Gastrocnemius medialis (tissue), 4 donors: ENCODE results near the gene RNF182. TPM values are rescaled to one million over a fixed set of nuclear protein-coding genes. Genes with fewer than 3 reads are reported as not detected.
"Not testable (repeated sequence)": the region's sequence is repeated elsewhere in the genome, so short reads cannot be mapped to it uniquely, and the experiment has no call there.

ENCODE experiments used
- ATAC-seq, 2 donors: fragments of 150-250 bp; one replicate each; pipeline ENCODE4 v1.9.1; 2016
- DNase-seq, 2 donors: peaks; one replicate each; pipeline ENCODE4 v3.0.0-alpha.2; 2019
- H3K27ac ChIP-seq, 4 donors: fragments of 200-600 bp; sonication (generic); 1 replicate in 1 of 4; 2 replicates in 3 of 4; pipeline ENCODE4 v1.5.1; 2016 to 2018; ENCODE audit warnings: mild to moderate bottlenecking in 2 of 4, moderate library complexity in 1 of 4
- H3K27me3 ChIP-seq, 3 donors: fragments of 200-600 bp; sonication (generic) in 2 of 3; 1 replicate in 1 of 3; 2 replicates in 2 of 3; pipeline versions ENCODE4 v1.5.1 to v1.6.0; 2016 to 2019; ENCODE audit warnings: mild to moderate bottlenecking in 1 of 3, moderate library complexity in 1 of 3
- H3K36me3 ChIP-seq, 2 donors: fragments of 200-600 bp; sonication (generic) in 1 of 2; one replicate each; pipeline ENCODE4 v1.5.1; 2017 to 2018
- H3K4me1 ChIP-seq, 2 donors: fragments of 200-600 bp; sonication (generic) in 1 of 2; one replicate each; pipeline ENCODE4 v1.5.1; 2016 to 2017; ENCODE audit warnings: mild to moderate bottlenecking in 2 of 2
- H3K4me3 ChIP-seq, 4 donors: fragments of 200-600 bp; sonication (generic) in 3 of 4; 1 replicate in 1 of 4; 2 replicates in 3 of 4; pipeline ENCODE4 v1.5.1; 2016 to 2019; ENCODE audit warnings: mild to moderate bottlenecking in 2 of 4
- H3K9me3 ChIP-seq, 3 donors: fragments of 200-600 bp; sonication (generic) in 2 of 3; 1 replicate in 1 of 3; 2 replicates in 2 of 3; pipeline ENCODE4 v1.5.1; 2016 to 2019
- POLR2A ChIP-seq, 2 donors: fragments of 450-650 bp; IDR thresholded peaks; one replicate each; pipeline ENCODE4 v1.6.1; 2017; ENCODE audit warnings: antibody characterized with exemption in 2 of 2, mild to moderate bottlenecking in 2 of 2, moderate library complexity in 2 of 2
- in situ Hi-C, 4 donors: fragments of 200-750 bp; cut with MboI; loops; one replicate each; pipeline versions ENCODE4 v1.15.0 to v1.8.0; 2017; ENCODE audit warnings: low sequenced_read_pairs in 4 of 4
- intact Hi-C: fragments of 100-400 bp; cut with DNase I; formaldehyde crosslinking; loops from one replicate; pipeline ENCODE4 v1.15.1; 2023; ENCODE audit warnings: low total_unique reads
- total RNA-seq, 4 donors: library from RNA; depleted of rRNA; stranded (reverse); fragments of >200 nt; gene quantifications; one replicate each; pipeline versions ENCODE4 v1.1.0 to v1.2.3, GENCODE V29; 2016
- TF ChIP-seq, protein P1 (sequence below), 5 experiments: fragments of 450-650 bp in 3 of 5; fragments of 200-600 bp in 2 of 5; sonication (generic) in 2 of 5; IDR thresholded peaks in 4 of 5; conservative IDR thresholded peaks in 1 of 5; 1 replicate in 4 of 5; 2 replicates in 1 of 5; pipeline ENCODE4 v1.5.1; 2016 to 2019; ENCODE audit warnings: antibody characterized with exemption in 5 of 5, mild to moderate bottlenecking in 3 of 5, moderate library complexity in 3 of 5

The RNF182 gene
- total RNA-seq, 4 donors from 2014 or later = 0.10 TPM; not detected in 3

DNA sequence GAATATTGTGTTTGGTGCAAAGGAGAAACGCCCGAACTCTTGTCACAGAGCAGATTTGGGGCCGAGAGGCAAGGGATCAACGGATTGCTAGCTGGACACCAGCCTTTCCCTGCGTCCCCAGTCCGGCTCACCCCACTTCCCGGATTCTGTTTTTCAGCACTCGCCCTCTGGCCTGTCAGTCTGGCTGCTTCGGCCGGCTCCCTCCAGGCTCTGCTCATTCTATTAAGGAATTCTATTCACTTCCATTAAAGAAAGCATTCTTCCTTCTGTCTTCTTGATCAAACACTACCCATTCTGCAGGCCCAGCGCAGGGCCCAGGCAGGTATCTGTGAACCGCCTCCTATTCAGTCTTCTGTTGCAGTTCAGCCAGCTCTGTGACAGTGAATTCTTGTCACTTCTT is 91.7 kb downstream of the RNF182 start:
- Histone ChIP-seq H3K36me3 (no peaks in the 10 kb centered on the region), H3K27me3 (no peaks in the 10 kb centered on the region), H3K27ac (no peak overlapping the region), H3K4me3 (no peak overlapping the region), H3K4me1 (no peaks in the 10 kb centered on the region), H3K9me3 (no peaks in the 10 kb centered on the region)
- no peak for DNase-seq
- TF ChIP-seq POLR2A (IDR thresholded peaks at IDR 0.05) = no peak
- TF ChIP-seq, protein P1, sequence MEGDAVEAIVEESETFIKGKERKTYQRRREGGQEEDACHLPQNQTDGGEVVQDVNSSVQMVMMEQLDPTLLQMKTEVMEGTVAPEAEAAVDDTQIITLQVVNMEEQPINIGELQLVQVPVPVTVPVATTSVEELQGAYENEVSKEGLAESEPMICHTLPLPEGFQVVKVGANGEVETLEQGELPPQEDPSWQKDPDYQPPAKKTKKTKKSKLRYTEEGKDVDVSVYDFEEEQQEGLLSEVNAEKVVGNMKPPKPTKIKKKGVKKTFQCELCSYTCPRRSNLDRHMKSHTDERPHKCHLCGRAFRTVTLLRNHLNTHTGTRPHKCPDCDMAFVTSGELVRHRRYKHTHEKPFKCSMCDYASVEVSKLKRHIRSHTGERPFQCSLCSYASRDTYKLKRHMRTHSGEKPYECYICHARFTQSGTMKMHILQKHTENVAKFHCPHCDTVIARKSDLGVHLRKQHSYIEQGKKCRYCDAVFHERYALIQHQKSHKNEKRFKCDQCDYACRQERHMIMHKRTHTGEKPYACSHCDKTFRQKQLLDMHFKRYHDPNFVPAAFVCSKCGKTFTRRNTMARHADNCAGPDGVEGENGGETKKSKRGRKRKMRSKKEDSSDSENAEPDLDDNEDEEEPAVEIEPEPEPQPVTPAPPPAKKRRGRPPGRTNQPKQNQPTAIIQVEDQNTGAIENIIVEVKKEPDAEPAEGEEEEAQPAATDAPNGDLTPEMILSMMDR (IDR thresholded peaks at IDR 0.05 in 4 of 5, conservative IDR thresholded peaks at IDR 0.05 in 1 of 5) = no peak
- in situ Hi-C loops (no loop called here), intact Hi-C loops (no loop called here)
- ATAC-seq = no peak

DNA sequence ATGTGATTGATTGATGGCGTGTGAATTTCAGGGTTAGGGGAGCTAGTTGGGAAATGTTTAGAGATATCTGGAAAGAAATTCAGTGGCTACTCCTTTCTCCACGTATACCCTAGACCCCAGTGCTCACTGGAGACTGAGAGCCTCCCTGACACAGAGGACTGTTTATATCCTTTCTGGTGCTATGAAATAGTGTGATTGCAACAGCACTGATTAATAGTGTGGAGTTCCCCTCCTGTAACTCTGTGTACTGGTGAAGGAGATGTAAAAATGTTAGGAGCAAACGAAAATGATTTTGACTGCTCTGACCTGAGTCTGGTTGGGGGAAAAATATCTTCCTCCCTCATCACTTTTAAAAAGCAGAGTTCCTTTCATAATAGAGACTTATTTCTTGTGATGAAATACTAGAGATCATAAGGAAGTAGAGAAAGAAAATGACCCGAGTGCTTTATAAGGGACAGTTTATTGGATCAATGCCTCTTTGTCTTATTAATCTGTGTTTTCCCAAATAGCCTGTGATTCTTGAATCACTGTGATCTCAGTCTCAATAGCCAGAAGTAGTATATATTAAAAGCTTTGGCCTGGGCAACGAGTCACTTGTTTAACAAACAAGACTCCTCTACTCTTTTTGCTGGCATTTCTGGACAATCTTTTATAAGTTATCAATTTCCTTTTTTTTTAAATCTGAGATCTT is 92.3 kb downstream of the RNF182 start:
- H3K4me1 ChIP-seq = no peaks in the 10 kb centered on the region
- no peaks in the 10 kb centered on the region for H3K9me3 ChIP-seq
- DNase-seq (no peak), ATAC-seq (no peak)
- intact Hi-C loops (no loop called here), in situ Hi-C loops (no loop called here)
- TF ChIP-seq POLR2A (IDR thresholded peaks at IDR 0.05) = no peak
- TF ChIP-seq, protein P1 (IDR thresholded peaks at IDR 0.05 in 4 of 5, conservative IDR thresholded peaks at IDR 0.05 in 1 of 5) = no peak
- no peaks in the 10 kb centered on the region for H3K36me3 ChIP-seq
- H3K27ac ChIP-seq = no peak overlapping the region
- no peak overlapping the region for H3K4me3 ChIP-seq
- no peaks in the 10 kb centered on the region for H3K27me3 ChIP-seq

DNA sequence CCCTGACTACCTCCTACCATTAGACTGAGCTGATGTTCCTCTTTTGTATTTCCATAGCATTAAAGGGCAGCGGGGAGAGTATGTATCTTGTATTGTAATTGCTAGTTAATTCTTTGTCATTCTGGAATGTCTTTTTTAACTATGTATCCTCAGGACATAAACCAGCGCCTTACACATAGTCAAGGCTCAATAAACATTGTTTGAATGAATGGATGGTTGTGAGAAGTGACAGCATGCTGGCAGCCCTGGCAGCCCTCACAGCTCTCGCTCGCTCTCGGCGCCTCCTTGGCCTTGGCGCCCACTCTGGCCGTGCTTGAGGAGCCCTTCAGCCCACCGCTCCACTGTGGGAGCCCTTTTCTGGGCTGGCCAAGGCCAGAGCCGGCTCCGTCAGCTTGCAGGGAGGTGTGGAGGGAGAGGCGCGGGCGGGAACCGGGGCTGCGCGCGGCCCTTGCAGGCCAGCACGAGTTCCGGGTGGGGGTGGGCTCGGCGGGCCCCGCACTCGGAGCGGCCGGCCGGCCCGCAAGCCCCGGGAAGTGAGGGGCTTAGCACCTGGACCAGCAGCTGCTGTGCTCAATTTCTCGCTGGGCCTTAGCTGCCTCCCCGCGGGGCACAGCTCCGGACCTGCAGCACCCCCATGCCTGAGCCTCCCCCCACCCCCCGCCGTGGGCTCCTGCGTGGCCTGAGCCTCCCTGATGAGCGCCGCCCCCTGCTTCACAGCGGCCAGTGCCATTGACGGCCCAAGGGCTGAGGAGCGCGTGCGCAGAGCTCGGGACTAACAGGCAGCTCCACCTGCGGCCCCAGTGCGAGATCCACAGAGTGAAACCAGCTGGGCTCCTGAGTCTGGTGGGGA is 93.1 kb downstream of the RNF182 start:
- TF ChIP-seq POLR2A (IDR thresholded peaks at IDR 0.05) = no peak
- TF ChIP-seq, protein P1 (IDR thresholded peaks at IDR 0.05 in 4 of 5, conservative IDR thresholded peaks at IDR 0.05 in 1 of 5) = no peak
- Histone ChIP-seq H3K27ac (no peak overlapping the region), H3K4me3 (no peak overlapping the region), H3K9me3 (no peaks in the 10 kb centered on the region), H3K36me3 (no peaks in the 10 kb centered on the region), H3K27me3 (no peaks in the 10 kb centered on the region), H3K4me1 (no peaks in the 10 kb centered on the region)
- intact Hi-C loops = no loop called here
- in situ Hi-C loops = no loop called here
- no peak for ATAC-seq
- no peak for DNase-seq

DNA sequence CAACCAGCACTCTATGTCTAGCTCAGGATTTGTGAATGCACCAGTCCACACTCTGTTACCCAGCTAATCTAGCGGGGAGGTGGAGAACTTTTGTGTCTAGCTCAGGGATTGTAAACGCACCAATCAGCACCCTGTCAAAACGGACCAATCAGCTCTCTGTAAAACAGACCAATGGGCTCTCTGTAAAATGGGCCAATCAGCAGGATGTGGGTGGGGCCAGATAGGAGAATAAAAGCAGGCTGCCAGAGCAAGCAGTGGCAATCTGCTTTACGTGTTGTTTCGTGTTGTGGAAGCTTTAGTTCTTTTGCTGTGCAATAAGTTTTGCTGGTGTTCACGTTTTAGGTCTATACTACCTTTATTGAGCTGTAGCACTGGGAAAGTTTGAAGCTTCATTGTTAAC is 93.8 kb downstream of the RNF182 start:
- H3K4me3 ChIP-seq, H3K27me3 ChIP-seq, in situ Hi-C loops, H3K36me3 ChIP-seq, H3K9me3 ChIP-seq, ATAC-seq, H3K4me1 ChIP-seq, intact Hi-C loops, DNase-seq, H3K27ac ChIP-seq: not testable (repeated sequence)

DNA sequence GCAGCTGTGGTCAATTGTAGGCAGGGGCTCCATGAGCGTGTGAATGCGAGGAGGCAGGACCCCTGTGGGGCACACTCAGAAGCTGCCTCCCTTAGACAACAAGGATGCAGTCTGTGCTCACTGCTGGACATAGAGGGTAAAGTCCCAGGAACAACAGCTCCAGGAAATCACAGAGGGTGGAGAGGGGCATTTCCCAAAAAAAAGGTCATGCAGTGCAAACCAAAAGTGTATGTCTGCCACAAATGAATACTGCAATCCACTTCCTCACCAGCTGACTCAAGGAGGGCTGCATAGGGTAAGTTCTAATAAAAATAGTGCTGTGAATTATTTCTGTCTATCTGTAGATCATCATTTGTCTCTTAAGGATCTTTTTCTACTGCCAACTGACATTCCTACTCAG is 95.8 kb downstream of the RNF182 start:
- ATAC-seq (no peak), DNase-seq (no peak)
- no peak overlapping the region for H3K4me3 ChIP-seq
- no peaks in the 10 kb centered on the region for H3K9me3 ChIP-seq
- in situ Hi-C loops (no loop called here), intact Hi-C loops (no loop called here)
- TF ChIP-seq, protein P1 (IDR thresholded peaks at IDR 0.05 in 4 of 5, conservative IDR thresholded peaks at IDR 0.05 in 1 of 5) = no peak
- no peak for TF ChIP-seq POLR2A (IDR thresholded peaks at IDR 0.05)
- H3K27ac ChIP-seq = no peak overlapping the region
- no peaks in the 10 kb centered on the region for H3K4me1 ChIP-seq
- H3K27me3 ChIP-seq = no peaks in the 10 kb centered on the region
- no peaks in the 10 kb centered on the region for H3K36me3 ChIP-seq
